Endothelial cell of hepatic sinusoid (primary cell): ENCODE results near the gene GAS2.

Experiments used
- in situ Hi-C: cut with HindIII; loops from 2 replicates; pipeline ENCODE4 v1.10.0; 2017; ENCODE audit warnings: low sequenced_read_pairs

Gene GAS2

GRCh38 chr11:22671751-22672150 is 5.3 kb downstream of the GAS2 start:
- in situ Hi-C loops: no loop called here

DNA sequence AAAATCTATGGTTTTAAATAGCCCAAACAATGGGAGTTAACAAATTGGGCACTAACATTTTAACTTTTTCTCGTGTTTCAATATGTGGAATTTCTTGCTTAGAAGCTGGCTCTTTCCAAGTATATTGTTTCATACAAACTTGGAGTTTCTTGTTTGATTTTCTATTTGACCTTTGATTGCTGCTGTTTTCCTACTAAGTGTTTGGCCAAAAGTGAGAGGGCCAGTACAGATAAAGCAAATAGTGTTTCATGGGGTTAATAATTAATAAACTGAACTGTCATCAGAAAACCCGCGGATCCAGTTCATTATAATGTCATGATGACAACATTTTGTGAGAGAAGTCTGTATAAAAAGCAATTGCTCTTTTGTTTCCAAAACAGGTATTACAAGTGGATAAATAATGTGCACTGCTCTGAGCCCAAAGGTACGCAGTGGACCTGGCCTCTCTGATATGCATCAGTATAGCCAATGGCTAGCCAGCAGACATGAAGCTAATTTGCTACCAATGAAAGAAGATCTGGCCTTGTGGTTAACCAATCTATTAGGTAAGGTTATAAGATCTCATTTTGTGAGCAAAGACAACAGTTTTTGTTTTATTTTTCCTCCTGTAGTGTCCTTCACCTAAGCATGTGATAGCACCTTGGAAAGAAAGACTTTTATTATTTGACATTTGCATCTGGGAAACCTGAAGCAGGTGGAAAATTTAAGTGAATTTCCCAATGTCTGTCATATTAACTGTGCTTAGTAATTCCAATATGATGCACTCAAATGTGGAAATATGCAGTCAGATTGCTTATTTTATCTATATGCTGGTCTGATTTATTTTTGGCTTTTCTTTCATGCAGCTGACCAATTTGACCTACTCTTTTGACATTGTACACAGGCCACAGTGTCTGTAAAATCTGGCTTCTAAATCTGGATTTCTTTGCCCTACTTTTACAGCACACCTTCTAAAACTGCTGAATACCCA is 8.3 kb downstream of the GAS2 start:
- in situ Hi-C loops: no loop called here

- in situ Hi-C loops: no loop called here
Measured at GRCh38 chr11:22677153-22677903, 10.9 kb downstream of the GAS2 start.

GRCh38 chr11:22680628-22681027 is 14.2 kb downstream of the GAS2 start:
- in situ Hi-C loops: no loop called here

DNA sequence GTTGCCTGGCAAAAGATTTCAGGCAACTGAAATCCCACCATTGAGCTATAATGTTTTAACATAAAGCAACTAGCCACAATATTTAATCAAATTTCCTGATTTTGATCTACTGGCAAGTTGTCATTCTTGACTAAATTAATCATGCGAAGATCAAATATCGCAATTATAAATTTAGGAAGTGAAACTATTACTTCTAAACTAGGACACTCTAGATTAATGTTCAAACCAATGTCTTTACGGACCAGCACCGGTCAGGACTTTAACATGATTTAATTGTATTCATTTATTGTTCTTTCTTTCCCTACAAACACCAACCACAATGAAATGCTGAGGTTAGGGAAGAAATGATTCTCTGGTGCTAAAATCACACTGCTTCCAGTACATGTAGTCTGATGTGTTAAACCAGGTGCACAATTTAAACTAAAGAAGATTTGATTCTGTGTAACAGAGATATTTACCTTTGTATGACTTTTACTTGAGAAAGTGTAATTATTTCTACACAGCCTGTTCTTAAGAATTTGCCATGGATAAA is 14.9 kb downstream of the GAS2 start:
- in situ Hi-C loops: no loop called here

DNA sequence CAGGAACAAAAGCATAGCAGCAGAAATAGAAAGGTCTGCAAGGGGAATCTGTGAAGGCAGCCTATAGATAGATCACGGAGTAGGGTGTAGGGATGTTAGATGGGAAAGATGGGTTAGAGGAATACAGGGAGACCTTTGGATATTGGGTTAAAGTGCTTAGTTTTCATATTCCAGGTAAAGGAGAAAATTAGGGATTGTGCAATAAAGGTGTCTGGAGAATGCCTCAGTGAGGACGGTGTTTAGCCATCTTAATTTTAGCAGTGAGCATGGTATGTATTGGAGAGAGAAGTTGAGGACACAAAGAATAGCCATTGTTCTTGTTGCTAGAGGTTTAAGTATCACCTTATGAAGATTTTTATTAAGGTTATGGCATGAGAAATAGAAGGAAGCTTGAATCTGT is 17.7 kb downstream of the GAS2 start:
- in situ Hi-C loops: no loop called here

DNA sequence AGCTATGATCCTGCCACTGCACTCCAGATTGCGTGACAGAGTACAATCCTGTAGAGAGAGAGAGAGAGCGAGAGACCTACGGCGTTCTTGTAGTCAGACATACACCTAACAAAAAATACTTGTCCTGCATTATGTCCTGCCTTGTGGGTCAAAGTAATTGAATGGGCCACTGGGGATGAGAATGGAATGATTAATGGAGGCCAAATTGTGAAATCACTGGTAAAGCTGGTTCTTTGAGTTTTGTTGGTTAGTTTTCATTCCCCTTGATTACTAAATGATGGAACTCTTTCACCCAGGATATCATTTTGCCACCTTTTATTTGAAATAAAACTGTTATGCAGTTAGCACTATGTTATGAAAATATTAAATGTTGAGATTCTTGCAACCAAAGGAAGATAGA is 18.7 kb downstream of the GAS2 start:
- in situ Hi-C loops: no loop called here

DNA sequence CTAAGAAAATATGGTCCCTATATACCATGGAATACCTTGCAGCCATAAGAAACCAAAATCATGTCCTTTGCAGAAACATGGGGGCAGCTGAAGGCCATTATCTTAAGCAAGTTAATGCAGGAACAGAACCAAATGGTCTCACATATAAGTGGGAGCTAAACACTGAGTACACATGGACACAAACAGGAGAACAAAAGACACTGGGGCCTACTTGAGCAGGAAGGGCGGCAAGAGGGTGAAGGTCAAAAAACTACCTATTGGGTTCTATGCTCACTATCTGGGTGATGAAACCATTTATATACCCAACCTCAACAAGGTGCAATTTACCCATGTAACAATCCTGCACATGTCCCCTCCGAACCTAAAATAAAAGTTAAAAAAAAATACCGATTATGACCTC is 22.5 kb downstream of the GAS2 start:
- in situ Hi-C loops: no loop called here

GRCh38 chr11:22690257-22690656 is 23.8 kb downstream of the GAS2 start:
- in situ Hi-C loops: loop anchor here (5.0 kb wide), 1 partner anchor 87 kb away; no protein-coding TSS in a partner anchor

DNA sequence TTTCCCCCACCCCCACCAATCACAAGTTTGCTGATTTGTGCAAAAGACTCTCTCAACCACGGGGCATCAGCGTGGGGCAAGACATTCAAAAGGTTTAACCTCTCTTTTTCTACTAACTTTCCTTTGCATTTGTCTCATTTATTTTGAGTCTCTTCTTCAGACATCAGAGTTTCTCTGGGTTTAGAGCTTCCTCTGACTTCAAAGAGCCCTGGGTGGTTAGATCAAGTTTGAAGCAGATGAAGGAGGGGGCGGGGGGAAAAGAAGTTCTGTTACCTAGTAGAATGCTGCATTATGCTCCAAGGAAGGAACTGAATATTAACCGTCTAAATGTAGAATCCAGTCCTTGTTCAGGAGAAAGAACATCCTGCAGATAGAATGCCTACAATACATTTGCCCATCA is 24.5 kb downstream of the GAS2 start:
- in situ Hi-C loops: loop anchor here (5.0 kb wide), 1 partner anchor 86 kb away; no protein-coding TSS in a partner anchor

DNA sequence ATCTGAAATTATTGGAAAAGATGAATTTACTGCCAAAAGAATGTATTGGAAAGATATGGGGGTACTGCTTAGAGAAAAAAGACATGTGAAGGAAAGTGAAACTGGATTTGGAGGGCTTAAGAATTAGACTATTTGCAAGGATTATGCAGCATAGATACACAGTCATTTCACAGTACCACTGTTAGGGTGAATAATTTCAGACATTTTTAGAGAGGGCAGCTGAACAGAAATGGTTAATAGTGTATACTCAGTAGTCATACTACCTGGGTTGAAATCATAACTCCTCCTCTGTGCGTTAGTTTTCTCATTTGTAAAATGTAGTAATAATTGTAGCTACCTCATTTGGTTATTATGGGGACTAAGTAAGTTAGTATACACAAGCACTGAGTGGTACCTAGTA is 33.0 kb downstream of the GAS2 start:
- in situ Hi-C loops: no loop called here

DNA sequence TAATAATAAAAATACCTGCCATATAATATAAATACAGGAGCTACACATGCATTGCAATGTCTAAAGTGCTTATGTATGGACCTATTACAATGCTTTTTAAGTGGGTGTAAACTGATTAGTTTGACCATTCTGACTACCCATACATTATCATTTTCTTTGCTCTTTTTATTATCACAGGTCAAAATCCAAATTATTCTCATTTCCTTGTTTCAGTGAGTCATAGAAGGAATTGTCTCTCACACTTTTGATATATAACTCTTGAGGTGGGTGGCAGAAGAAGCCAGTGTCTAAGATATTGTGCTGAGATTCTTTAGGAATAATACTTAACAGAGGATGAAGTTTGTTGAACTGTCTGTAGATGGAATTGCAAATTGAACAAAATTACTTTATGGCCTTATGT is 35.6 kb downstream of the GAS2 start:
- in situ Hi-C loops: no loop called here

DNA sequence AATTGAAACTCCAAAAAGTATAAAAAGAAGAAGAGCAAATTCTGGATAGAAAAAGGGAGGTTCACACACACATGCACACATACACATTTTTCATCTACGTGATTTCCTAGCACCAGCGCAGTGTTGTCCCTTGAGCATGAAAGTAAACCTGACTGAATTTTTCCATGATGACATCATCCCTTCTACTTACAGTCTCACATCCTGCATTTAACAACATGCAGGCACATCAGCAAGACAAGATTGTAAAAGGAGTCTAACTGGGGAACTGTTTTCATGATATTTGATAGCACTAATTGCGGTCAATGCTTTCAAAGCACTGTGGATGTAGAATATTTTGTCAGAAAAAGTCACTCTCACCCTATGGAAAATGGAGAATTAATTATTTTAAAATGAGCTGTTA is 36.6 kb downstream of the GAS2 start:
- in situ Hi-C loops: no loop called here

DNA sequence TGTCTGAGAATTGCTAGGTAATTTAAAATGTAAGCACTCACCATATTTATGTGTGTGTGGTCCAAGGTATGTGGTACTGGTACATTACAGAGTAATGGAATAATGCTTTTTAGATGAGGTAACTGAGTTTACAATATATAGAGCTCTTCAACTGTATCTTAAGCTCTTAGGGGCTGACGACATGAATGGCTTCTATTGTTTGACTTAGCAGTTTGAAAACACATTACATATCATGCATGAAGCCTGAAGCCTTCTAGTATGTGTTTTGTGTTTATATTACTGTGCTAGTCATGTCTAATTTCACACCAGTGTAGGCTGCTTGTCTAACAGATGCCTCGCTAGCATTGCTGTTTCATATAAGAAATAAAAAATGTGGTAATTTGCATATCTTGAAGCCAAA is 37.2 kb downstream of the GAS2 start:
- in situ Hi-C loops: no loop called here

GRCh38 chr11:22707119-22707899 is 40.9 kb downstream of the GAS2 start:
- in situ Hi-C loops: no loop called here

DNA sequence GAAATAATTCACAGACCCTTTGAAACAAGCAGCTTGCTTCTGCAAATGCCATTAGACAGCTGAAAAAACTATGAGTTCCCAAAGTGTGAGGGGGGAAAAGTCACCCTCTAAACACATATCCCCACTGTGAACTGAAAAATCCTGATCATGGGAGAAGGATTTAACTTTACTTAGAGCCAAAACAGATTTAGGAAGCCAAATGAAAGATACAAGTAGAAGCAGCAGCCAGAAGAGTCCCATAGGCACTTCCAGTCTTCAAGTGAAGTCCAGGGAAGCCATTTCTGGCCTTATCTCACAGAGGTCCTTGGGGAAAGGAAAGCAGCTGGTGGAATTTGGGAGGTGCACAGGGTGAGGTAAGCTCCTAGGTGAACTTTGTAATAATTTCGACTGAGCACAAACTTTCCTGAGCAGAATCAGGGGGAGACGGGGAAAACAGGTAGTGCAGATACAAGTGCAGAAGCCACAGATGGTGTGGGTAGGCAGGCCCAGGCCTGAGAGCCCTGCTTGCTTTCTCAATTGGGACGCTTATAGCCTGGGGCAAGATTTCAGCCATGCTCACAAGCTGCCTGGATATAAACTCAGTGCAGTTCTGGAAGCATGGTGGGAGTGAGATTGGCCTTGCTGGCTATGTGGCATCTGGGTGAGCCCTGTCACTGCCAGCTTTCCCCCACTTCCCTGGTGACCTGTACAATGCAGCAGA is 44.8 kb downstream of the GAS2 start:
- in situ Hi-C loops: loop anchor here (10.0 kb wide), 1 partner anchor 74 kb away; no protein-coding TSS in a partner anchor

DNA sequence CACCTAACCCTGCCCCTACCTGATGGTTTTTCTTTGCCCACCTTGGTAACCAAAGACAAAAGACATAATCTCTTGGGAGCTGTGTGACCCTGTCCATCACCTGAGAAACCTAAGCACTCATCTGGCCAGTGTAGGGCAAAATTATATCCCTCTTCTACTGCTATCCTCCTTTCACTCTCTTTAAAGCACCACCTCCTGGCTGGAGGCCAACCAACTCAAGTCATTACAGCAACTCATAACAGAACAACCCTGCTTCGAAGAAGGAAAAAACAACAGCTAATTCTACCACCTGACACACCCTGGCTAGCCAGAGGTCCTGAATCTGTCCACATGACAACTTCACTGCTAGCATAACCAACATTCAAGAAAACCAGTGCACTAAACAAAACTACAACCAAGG is 45.5 kb downstream of the GAS2 start:
- in situ Hi-C loops: loop anchor here (10.0 kb wide), 1 partner anchor 73 kb away; no protein-coding TSS in a partner anchor

DNA sequence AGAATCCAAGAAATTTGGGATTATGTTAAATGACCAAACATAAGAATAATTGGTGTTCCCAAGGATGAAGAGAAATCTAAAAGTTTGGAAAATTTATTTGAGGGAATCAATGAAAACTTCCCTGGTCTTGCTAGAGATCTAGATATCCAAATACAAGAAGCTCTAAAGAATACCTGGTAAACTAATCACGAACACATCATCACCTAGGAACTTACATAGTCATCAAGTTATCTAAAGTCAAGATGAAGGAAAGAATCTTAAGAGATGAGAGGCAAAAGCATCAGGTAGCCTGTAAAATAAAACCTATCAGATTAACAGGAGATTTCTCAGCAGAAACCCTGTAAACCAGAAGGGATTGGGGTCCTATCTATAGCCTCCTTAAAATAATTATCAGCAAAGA is 46.9 kb downstream of the GAS2 start:
- in situ Hi-C loops: loop anchor here (10.0 kb wide), 1 partner anchor 71 kb away; no protein-coding TSS in a partner anchor

DNA sequence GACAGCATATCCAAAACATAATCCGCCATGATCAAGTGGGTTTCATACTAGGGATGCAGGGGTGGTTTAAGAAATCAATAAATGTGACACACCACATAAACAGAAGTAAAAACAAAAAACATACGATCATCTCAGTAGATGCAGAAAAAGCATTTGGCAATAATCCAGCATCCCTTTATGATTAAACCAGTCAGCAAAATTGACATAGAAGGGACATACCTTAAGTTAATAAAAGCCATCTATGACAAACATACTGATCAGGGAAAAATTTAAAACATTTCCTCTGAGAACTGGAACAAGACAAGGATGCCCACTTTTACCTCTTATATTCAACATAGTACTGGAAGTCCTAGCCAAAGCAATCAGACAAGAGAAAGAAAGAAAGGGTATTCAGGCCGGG is 49.6 kb downstream of the GAS2 start:
- in situ Hi-C loops: loop anchor here (10.0 kb wide), 1 partner anchor 69 kb away; no protein-coding TSS in a partner anchor

- in situ Hi-C loops: no loop called here
Measured at GRCh38 chr11:22720457-22720856, 54.0 kb downstream of the GAS2 start.
